Measurements from ENCODE around the gene SPATA3. TPM values are rescaled to one million over a fixed set of nuclear protein-coding genes. Genes with fewer than 3 reads are reported as not detected.
"Not testable (repeated sequence)": the region's sequence is repeated elsewhere in the genome, so short reads cannot be mapped to it uniquely, and the experiment has no call there.

SPATA3 gene
- total RNA-seq, 2 donors from 2014 or later, result not detected

DNA sequence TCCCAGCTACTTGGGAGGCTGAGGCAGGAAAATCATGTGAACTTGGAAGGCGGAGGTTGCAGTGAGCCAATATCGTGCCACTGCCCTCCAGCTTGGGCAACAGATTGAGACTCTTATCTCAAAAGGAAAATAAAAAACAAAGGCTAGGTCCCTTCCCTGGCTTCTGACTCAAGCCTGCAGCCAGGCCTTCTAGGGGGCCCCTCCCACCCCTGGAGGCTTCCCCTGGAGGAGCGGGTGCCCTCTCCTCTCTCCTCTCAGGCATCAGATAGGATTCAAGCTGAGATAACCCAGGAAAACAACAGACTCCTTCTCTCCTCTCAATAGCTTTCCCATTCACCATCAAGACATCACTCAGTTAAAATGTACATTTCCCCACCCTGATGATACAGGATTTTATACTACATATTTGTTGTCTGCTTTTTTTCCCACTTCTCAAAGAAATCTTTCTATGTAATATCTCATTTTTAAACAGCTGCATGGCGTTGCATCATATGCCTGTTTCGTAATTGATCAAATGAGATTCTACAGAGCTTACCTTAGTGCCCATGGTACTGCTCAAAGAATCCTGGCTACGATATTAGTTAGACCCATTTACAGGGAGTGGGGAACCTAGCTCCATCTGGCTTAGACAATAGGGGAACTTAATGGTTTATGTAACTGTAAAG, 20.8 kb downstream of the SPATA3 start:
- Mint-ChIP-seq H3K36me3 (ENCODE audit: low read depth) (peaks cover 2% of the 10 kb centered on the region), H3K27ac (no peak overlapping the region), H3K27me3 (ENCODE audit: insufficient read depth) (peaks cover 7% of the 10 kb centered on the region), H3K4me1 (no peaks in the 10 kb centered on the region), H3K4me3 (no peak overlapping the region), H3K9me3 (peaks cover 6% of the 10 kb centered on the region)
- TF ChIP-seq, protein P1, sequence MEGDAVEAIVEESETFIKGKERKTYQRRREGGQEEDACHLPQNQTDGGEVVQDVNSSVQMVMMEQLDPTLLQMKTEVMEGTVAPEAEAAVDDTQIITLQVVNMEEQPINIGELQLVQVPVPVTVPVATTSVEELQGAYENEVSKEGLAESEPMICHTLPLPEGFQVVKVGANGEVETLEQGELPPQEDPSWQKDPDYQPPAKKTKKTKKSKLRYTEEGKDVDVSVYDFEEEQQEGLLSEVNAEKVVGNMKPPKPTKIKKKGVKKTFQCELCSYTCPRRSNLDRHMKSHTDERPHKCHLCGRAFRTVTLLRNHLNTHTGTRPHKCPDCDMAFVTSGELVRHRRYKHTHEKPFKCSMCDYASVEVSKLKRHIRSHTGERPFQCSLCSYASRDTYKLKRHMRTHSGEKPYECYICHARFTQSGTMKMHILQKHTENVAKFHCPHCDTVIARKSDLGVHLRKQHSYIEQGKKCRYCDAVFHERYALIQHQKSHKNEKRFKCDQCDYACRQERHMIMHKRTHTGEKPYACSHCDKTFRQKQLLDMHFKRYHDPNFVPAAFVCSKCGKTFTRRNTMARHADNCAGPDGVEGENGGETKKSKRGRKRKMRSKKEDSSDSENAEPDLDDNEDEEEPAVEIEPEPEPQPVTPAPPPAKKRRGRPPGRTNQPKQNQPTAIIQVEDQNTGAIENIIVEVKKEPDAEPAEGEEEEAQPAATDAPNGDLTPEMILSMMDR (conservative IDR thresholded peaks at IDR 0.05), result no peak
- H3K4me1 ChIP-seq (ENCODE audit: control insufficient read depth, insufficient read depth, low read length), result peaks cover 3% of the 10 kb centered on the region
- H3K27ac ChIP-seq (ENCODE audit: low read depth, low read length), result no peak overlapping the region
- no peak overlapping the region for H3K4me3 ChIP-seq (ENCODE audit: low read length)
- no peaks in the 10 kb centered on the region for H3K9me3 ChIP-seq (ENCODE audit: control insufficient read depth, low read length)
- H3K27me3 ChIP-seq (ENCODE audit: control insufficient read depth, insufficient read depth, low read length, poor library complexity, severe bottlenecking), result no peaks in the 10 kb centered on the region
- no peaks in the 10 kb centered on the region for H3K36me3 ChIP-seq (ENCODE audit: control insufficient read depth, insufficient read depth, low read length)
- no peak for DNase-seq
- 91 to 94% methylated on average over 5 to 6 of the region's 6 CpGs for WGBS, 2 experiments (ENCODE audit: insufficient coverage in 1 of 2, insufficient read length in 1 of 2)
- H3K9ac ChIP-seq (ENCODE audit: extremely low read depth, low read length, poor library complexity, severe bottlenecking), result no peak overlapping the region

GRCh38 chr2:231017231-231017598, 21.3 kb downstream of the SPATA3 start:
- Histone ChIP-seq H3K9ac (ENCODE audit: extremely low read depth, low read length, poor library complexity, severe bottlenecking) (no peak overlapping the region), H3K4me3 (ENCODE audit: low read length) (no peak overlapping the region), H3K27ac (ENCODE audit: low read depth, low read length) (no peak overlapping the region), H3K36me3 (ENCODE audit: control insufficient read depth, insufficient read depth, low read length) (no peaks in the 10 kb centered on the region), H3K4me1 (ENCODE audit: control insufficient read depth, insufficient read depth, low read length) (peaks cover 3% of the 10 kb centered on the region), H3K9me3 (ENCODE audit: control insufficient read depth, low read length) (no peaks in the 10 kb centered on the region), H3K27me3 (ENCODE audit: control insufficient read depth, insufficient read depth, low read length, poor library complexity, severe bottlenecking) (no peaks in the 10 kb centered on the region)
- Mint-ChIP-seq H3K27ac (no peak overlapping the region), H3K36me3 (ENCODE audit: low read depth) (peaks cover 2% of the 10 kb centered on the region), H3K4me1 (no peaks in the 10 kb centered on the region), H3K9me3 (peaks cover 6% of the 10 kb centered on the region), H3K4me3 (no peak overlapping the region), H3K27me3 (ENCODE audit: insufficient read depth) (peaks cover 7% of the 10 kb centered on the region)
- no peak for DNase-seq
- WGBS, 2 experiments (ENCODE audit: insufficient coverage in 1 of 2, insufficient read length in 1 of 2), result 83% methylated on average over 4 of the region's 4 CpGs; no CpG with 5 or more reads in 1 of the 2 experiments
- TF ChIP-seq, protein P1 (conservative IDR thresholded peaks at IDR 0.05), result no peak

GRCh38 chr2:231018184-231018583, 22.3 kb downstream of the SPATA3 start:
- DNase-seq, result no peak
- no peak overlapping the region for H3K4me3 ChIP-seq (ENCODE audit: low read length)
- H3K27ac ChIP-seq (ENCODE audit: low read depth, low read length), result no peak overlapping the region
- Mint-ChIP-seq H3K4me3 (no peak overlapping the region), H3K27me3 (ENCODE audit: insufficient read depth) (peaks cover 5% of the 10 kb centered on the region), H3K36me3 (ENCODE audit: low read depth) (peaks cover 2% of the 10 kb centered on the region), H3K4me1 (no peaks in the 10 kb centered on the region), H3K9me3 (peaks cover 6% of the 10 kb centered on the region), H3K27ac (no peak overlapping the region)
- no peaks in the 10 kb centered on the region for H3K36me3 ChIP-seq (ENCODE audit: control insufficient read depth, insufficient read depth, low read length)
- no peak overlapping the region for H3K9ac ChIP-seq (ENCODE audit: extremely low read depth, low read length, poor library complexity, severe bottlenecking)
- TF ChIP-seq, protein P1 (conservative IDR thresholded peaks at IDR 0.05), result no peak
- H3K9me3 ChIP-seq (ENCODE audit: control insufficient read depth, low read length), result no peaks in the 10 kb centered on the region
- H3K4me1 ChIP-seq (ENCODE audit: control insufficient read depth, insufficient read depth, low read length), result peaks cover 3% of the 10 kb centered on the region
- WGBS, 2 experiments (ENCODE audit: insufficient coverage in 1 of 2, insufficient read length in 1 of 2), result 94 to 100% methylated on average over 2 to 3 of the region's 3 CpGs
- H3K27me3 ChIP-seq (ENCODE audit: control insufficient read depth, insufficient read depth, low read length, poor library complexity, severe bottlenecking), result no peaks in the 10 kb centered on the region

DNA sequence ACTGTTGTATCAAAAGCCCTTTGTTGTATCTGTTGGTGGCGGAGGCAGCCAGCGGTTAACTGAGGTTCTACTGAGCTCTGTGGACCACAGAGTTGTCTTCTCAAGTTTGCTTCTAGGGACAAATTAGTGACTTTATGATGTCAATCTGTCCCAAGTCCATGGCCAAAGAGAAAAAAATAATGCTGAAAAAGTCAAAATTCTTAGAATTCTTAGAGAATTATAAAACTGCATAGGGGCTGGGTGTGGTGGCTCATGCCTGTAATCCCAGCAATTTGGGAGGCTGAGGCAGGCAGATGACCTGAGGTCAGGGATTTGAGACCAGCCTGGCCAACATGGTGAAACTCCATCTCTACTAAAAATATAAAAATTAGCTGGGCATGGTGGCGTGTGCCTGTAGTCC, 29.1 kb downstream of the SPATA3 start:
- H3K4me1 Mint-ChIP-seq; H3K27ac ChIP-seq (ENCODE audit: low read depth, low read length); H3K27me3 Mint-ChIP-seq (ENCODE audit: insufficient read depth); H3K27ac Mint-ChIP-seq; H3K9ac ChIP-seq (ENCODE audit: extremely low read depth, low read length, poor library complexity, severe bottlenecking); H3K4me1 ChIP-seq (ENCODE audit: control insufficient read depth, insufficient read depth, low read length); H3K4me3 Mint-ChIP-seq; H3K9me3 ChIP-seq (ENCODE audit: control insufficient read depth, low read length); H3K4me3 ChIP-seq (ENCODE audit: low read length); H3K36me3 Mint-ChIP-seq (ENCODE audit: low read depth); DNase-seq; H3K27me3 ChIP-seq (ENCODE audit: control insufficient read depth, insufficient read depth, low read length, poor library complexity, severe bottlenecking); H3K36me3 ChIP-seq (ENCODE audit: control insufficient read depth, insufficient read depth, low read length); H3K9me3 Mint-ChIP-seq: not testable (repeated sequence)
- 96 to 99% methylated on average over 2 to 3 of the region's 3 CpGs for WGBS, 2 experiments (ENCODE audit: insufficient coverage in 1 of 2, insufficient read length in 1 of 2)

All from endodermal cell (in vitro differentiated cells).